GM23338 (cell line): ENCODE measurements around the gene PKHD1.

Experiments
- CREB1 ChIP-seq: fragments of 250-450 bp; sonication (Bioruptor Pico); IDR thresholded peaks from 2 replicates; pipeline ENCODE4 v1.5.0; 2020; ENCODE audit warnings: low read depth, mild to moderate bottlenecking, moderate library complexity
- CTCF ChIP-seq, 2 experiments: fragments of 200-600 bp in 1 of 2; sonication (generic) in 1 of 2; conservative IDR thresholded peaks; 2 replicates each; pipeline versions ENCODE4 v1.5.1 to v1.6.1; 2016 to 2017; ENCODE audit warnings: antibody characterized with exemption in 2 of 2, low read depth in 2 of 2, mild to moderate bottlenecking in 2 of 2, moderate library complexity in 1 of 2
- EZH2phosphoT487 ChIP-seq: fragments of 200-600 bp; sonication (generic); IDR thresholded peaks from one replicate; pipeline ENCODE4 v1.8.1; 2018; ENCODE audit warnings: antibody characterized with exemption; ENCODE audit not compliant: unreplicated experiment
- REST ChIP-seq: IDR thresholded peaks from one replicate; pipeline ENCODE4 v1.6.1; 2018; ENCODE audit warnings: antibody characterized with exemption; ENCODE audit not compliant: unreplicated experiment

GRCh38 chr6:51963980-51964379, 123.4 kb downstream of the PKHD1 start:
- TF ChIP-seq CTCF (conservative IDR thresholded peaks at IDR 0.05; ENCODE audit: low read depth in 2 of 2): no peak
- no peak for TF ChIP-seq EZH2phosphoT487
- no peak for TF ChIP-seq REST
- no peak for TF ChIP-seq CREB1 (CRISPR knock-in tag)
